AG09319 (cell line): ENCODE results near the gene MEGF11.
A peak's percentile ranks its signal among the peaks of the same experiment; 100 is the strongest.

Source experiments
- DNase-seq: peaks from one replicate; pipeline ENCODE4 v3.0.0-alpha.2; 2010; ENCODE audit warnings: low read depth; ENCODE audit errors: extremely low read depth
- CTCF ChIP-seq: IDR thresholded peaks from 2 replicates; pipeline ENCODE4 v1.5.1; 2011; ENCODE audit warnings: low read depth, mild to moderate bottlenecking, inconsistent platforms, low read length, moderate library complexity

MEGF11 gene

GRCh38 chr15:66089509-66089908 is 164.0 kb downstream of the MEGF11 start:
- DNase-seq, result no peak
- TF ChIP-seq CTCF, result no peak

- no peak for DNase-seq
- TF ChIP-seq CTCF, result no peak
These were observed 164.5 kb downstream of the MEGF11 start for GRCh38 chr15:66089049-66089448.

GRCh38 chr15:66085128-66085527 is 168.4 kb downstream of the MEGF11 start:
- no peak for DNase-seq
- no peak for TF ChIP-seq CTCF

- no peak for TF ChIP-seq CTCF
- no peak for DNase-seq
These were observed 168.8 kb downstream of the MEGF11 start for GRCh38 chr15:66084704-66085103.

- no peak; the same call in 1 of the 2 replicates for TF ChIP-seq CTCF
- peak; percentile 11 for DNase-seq
These were observed 172.7 kb downstream of the MEGF11 start for GRCh38 chr15:66080717-66081398.

GRCh38 chr15:66078929-66079275 is 174.6 kb downstream of the MEGF11 start:
- TF ChIP-seq CTCF, result no peak
- DNase-seq, result no peak

- DNase-seq, result no peak
- no peak for TF ChIP-seq CTCF
These were observed 175.2 kb downstream of the MEGF11 start for GRCh38 chr15:66078196-66078928.
